A673 (cell line): ENCODE measurements around the gene CTAGE4.
"Not testable (repeated sequence)": the region's sequence is repeated elsewhere in the genome, so short reads cannot be mapped to it uniquely, and the experiment has no call there.

Source experiments
- EZH2 ChIP-seq: fragments of 200-600 bp; sonication (generic); IDR thresholded peaks from 2 replicates; pipeline ENCODE4 v1.6.1; 2017; ENCODE audit warnings: borderline replicate concordance, low read depth, mild to moderate bottlenecking, mixed read lengths, antibody characterized with exemption, low read length; ENCODE audit not compliant: poor library complexity, severe bottlenecking
- TF ChIP-seq, protein P1 (sequence below): fragments of 300-800, 200-600 bp; sonication (generic); conservative IDR thresholded peaks from 2 replicates; pipeline ENCODE4 v1.5.1; 2017; ENCODE audit warnings: low read depth, mild to moderate bottlenecking, antibody characterized with exemption, low read length, moderate library complexity, mixed read lengths

DNA sequence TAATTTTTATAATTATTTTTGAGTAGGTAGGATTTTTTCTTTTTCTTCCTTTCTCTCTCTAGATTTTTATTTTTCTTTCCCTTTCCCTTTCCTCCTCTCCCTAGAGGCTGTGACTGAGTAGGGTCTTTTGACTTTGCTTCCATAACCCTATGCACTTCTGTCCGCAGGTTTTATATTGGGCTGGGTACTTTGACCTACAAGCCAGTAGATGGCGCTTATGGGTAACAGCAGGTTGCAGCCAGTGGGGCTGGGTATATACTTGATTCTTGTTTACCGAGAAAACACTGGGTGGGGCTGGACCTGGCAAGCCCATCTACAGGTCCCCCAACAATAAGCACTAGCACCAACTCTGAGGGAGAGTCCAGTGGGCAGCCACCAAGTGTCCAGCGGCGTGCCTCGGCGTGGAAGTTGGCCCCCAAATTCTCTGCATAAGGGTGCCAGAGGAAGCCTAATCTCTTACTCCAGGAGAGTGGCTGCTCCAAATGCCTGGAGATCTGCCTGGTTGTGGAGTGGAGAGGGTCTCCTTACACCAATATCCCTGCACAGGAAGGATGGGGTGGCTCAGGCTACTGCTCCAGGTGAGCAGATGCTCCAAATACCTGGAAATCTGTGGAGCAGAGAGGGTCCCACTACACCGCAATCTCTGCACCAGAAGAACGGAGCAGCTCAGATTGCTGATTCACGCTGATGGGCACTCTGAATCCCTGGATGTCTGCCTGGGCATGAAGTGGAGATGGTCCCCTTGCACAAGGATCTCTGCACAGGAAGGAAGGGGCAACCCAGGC is 4.7 kb upstream of the CTAGE4 start:
- not testable (repeated sequence) for TF ChIP-seq EZH2
- TF ChIP-seq, protein P1, sequence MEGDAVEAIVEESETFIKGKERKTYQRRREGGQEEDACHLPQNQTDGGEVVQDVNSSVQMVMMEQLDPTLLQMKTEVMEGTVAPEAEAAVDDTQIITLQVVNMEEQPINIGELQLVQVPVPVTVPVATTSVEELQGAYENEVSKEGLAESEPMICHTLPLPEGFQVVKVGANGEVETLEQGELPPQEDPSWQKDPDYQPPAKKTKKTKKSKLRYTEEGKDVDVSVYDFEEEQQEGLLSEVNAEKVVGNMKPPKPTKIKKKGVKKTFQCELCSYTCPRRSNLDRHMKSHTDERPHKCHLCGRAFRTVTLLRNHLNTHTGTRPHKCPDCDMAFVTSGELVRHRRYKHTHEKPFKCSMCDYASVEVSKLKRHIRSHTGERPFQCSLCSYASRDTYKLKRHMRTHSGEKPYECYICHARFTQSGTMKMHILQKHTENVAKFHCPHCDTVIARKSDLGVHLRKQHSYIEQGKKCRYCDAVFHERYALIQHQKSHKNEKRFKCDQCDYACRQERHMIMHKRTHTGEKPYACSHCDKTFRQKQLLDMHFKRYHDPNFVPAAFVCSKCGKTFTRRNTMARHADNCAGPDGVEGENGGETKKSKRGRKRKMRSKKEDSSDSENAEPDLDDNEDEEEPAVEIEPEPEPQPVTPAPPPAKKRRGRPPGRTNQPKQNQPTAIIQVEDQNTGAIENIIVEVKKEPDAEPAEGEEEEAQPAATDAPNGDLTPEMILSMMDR = peak; percentile 59
